ENCODE results near the gene PRELP.
"Not testable (repeated sequence)": the region's sequence is repeated elsewhere in the genome, so short reads cannot be mapped to it uniquely, and the experiment has no call there.

PRELP gene

GRCh38 chr1:203453616-203454015 is 22.0 kb upstream of the PRELP start:
- no peak for DNase-seq

- no peak for DNase-seq
Measured at GRCh38 chr1:203454986-203455471, 20.6 kb upstream of the PRELP start.

GRCh38 chr1:203455706-203456105 is 19.9 kb upstream of the PRELP start:
- no peak for DNase-seq

GRCh38 chr1:203456577-203456976 is 19.0 kb upstream of the PRELP start:
- no peak for DNase-seq

GRCh38 chr1:203458078-203458477 is 17.5 kb upstream of the PRELP start:
- DNase-seq, result no peak

- DNase-seq, result no peak
Measured at GRCh38 chr1:203459671-203460201, 15.9 kb upstream of the PRELP start.

GRCh38 chr1:203461717-203462116 is 13.9 kb upstream of the PRELP start:
- DNase-seq, result no peak

GRCh38 chr1:203462143-203462542 is 13.5 kb upstream of the PRELP start:
- DNase-seq, result no peak

- DNase-seq, result no peak
Measured at GRCh38 chr1:203462878-203463277, 12.7 kb upstream of the PRELP start.

- no peak for DNase-seq
Measured at GRCh38 chr1:203463469-203464062, 12.0 kb upstream of the PRELP start.

- DNase-seq, result no peak
Measured at GRCh38 chr1:203464226-203464625, 11.4 kb upstream of the PRELP start.

GRCh38 chr1:203464743-203465142 is 10.9 kb upstream of the PRELP start:
- DNase-seq, result no peak

GRCh38 chr1:203465146-203465798 is 10.3 kb upstream of the PRELP start:
- no peak for DNase-seq

- peak in 6 of 51 donors; percentile 7 to 44 (median 26) for DNase-seq
Measured at GRCh38 chr1:203465948-203466347, 9.7 kb upstream of the PRELP start.

GRCh38 chr1:203466906-203467549 is 8.6 kb upstream of the PRELP start:
- not testable (repeated sequence) for DNase-seq

- no peak for DNase-seq
Measured at GRCh38 chr1:203467550-203467921, 8.1 kb upstream of the PRELP start.

GRCh38 chr1:203468326-203468725 is 7.3 kb upstream of the PRELP start:
- no peak for DNase-seq

- no peak for DNase-seq
Measured at GRCh38 chr1:203470240-203470639, 5.4 kb upstream of the PRELP start.

- DNase-seq, result no peak
Measured at GRCh38 chr1:203471841-203472240, 3.8 kb upstream of the PRELP start.

- no peak for DNase-seq
Measured at GRCh38 chr1:203473281-203473680, 2.3 kb upstream of the PRELP start.

- DNase-seq, result no peak
Measured at GRCh38 chr1:203473781-203474305, 1.8 kb upstream of the PRELP start.

- DNase-seq, result peak in 1 of 51 donors; percentile 10
Measured at GRCh38 chr1:203476216-203476814, 709 bp downstream of the PRELP start.

Data from hypothalamus (tissue), 51 donors.